Prostate gland (tissue), 2 donors: Measurements from ENCODE around the gene KRTAP29-1.

Experiments used
- CTCF ChIP-seq, 4 experiments: fragments of 200-600 bp in 2 of 4; fragments of 450-650 bp in 2 of 4; sonication (generic) in 2 of 4; IDR thresholded peaks; 1 replicate in 3 of 4; 2 replicates in 1 of 4; pipeline ENCODE4 v1.5.1; 2016 to 2019; ENCODE audit warnings: antibody characterized with exemption in 4 of 4, mild to moderate bottlenecking in 2 of 4, moderate library complexity in 2 of 4
- POLR2A ChIP-seq: fragments of 450-650 bp; IDR thresholded peaks from one replicate; pipeline ENCODE4 v1.6.1; 2016; ENCODE audit warnings: antibody characterized with exemption, mild to moderate bottlenecking
- POLR2AphosphoS5 ChIP-seq: sonication (generic); formaldehyde crosslinking; IDR thresholded peaks from one replicate; pipeline ENCODE4 v1.6.1; 2017; ENCODE audit warnings: antibody characterized with exemption

DNA sequence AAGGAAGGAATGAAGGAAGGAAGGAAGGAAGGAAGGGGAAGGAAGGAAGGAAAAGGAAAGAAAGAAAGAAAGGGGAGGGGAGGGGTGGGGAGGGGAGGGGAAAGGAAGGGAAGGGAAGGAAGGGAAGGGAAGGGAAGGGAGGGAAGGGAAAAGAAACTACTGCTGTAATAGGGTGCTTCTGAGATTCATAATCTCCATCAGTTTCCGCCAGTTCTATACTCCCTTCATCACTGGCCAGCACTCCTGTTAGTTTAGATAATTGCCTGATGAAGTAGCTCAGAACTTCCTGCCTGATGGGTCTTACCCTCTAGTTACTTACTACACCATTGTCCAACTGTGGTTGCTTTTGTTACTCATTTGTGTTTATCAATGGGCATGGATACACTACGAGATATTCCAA lies 39.4 kb downstream of the KRTAP29-1 start:
- no peak for TF ChIP-seq CTCF (IDR thresholded peaks at IDR 0.05)
- no peak for TF ChIP-seq POLR2A
- no peak for TF ChIP-seq POLR2AphosphoS5
